WERI-Rb-1 (cell line): ENCODE data around the gene TMPRSS9.
A peak's percentile ranks its signal among the peaks of the same experiment; 100 is the strongest.
"Not testable (repeated sequence)": the region's sequence is repeated elsewhere in the genome, so short reads cannot be mapped to it uniquely, and the experiment has no call there.

Source experiments
- DNase-seq: peaks from one replicate; pipeline ENCODE4 v3.0.0-alpha.2; 2020
- H3K27ac ChIP-seq: fragments of 250-450 bp; sonication (Bioruptor Pico); 2 replicates; pipeline ENCODE4 v1.5.1; 2020; ENCODE audit warnings: mild to moderate bottlenecking, moderate library complexity
- H3K27me3 ChIP-seq: fragments of 250-450 bp; sonication (Bioruptor Pico); 2 replicates; pipeline ENCODE4 v1.5.1; 2021; ENCODE audit warnings: mild to moderate bottlenecking, low read depth, moderate library complexity; ENCODE audit not compliant: insufficient read depth, severe bottlenecking
- H3K36me3 ChIP-seq: fragments of 250-450 bp; sonication (Bioruptor Pico); 2 replicates; pipeline ENCODE4 v1.5.1; 2020; ENCODE audit warnings: mild to moderate bottlenecking, moderate library complexity
- H3K4me3 ChIP-seq: 2 replicates; pipeline ENCODE4 v1.5.1; 2011; ENCODE audit warnings: low read depth, mild to moderate bottlenecking, control low read depth, low read length
- H3K9me3 ChIP-seq: fragments of 250-450 bp; sonication (Bioruptor Pico); 2 replicates; pipeline ENCODE4 v1.5.1; 2021; ENCODE audit warnings: mild to moderate bottlenecking, moderate library complexity; ENCODE audit not compliant: severe bottlenecking
- CTCF ChIP-seq: IDR thresholded peaks from 2 replicates; pipeline ENCODE4 v1.5.1; 2011; ENCODE audit warnings: low read depth, mild to moderate bottlenecking, control low read depth, inconsistent platforms, low read length

TMPRSS9 gene

GRCh38 chr19:2464389-2464788, 104.3 kb downstream of the TMPRSS9 start:
- Histone ChIP-seq H3K9me3 (no peaks in the 10 kb centered on the region), H3K27me3 (no peaks in the 10 kb centered on the region), H3K4me3 (no peak overlapping the region), H3K36me3 (no peaks in the 10 kb centered on the region), H3K27ac (no peak overlapping the region)
- no peak for DNase-seq
- TF ChIP-seq CTCF, result no peak

- DNase-seq, result no peak
- no peaks in the 10 kb centered on the region for H3K9me3 ChIP-seq
- H3K4me3 ChIP-seq, result no peak overlapping the region
- no peak overlapping the region for H3K27ac ChIP-seq
- no peak for TF ChIP-seq CTCF
- H3K36me3 ChIP-seq, result no peaks in the 10 kb centered on the region
- H3K27me3 ChIP-seq, result no peaks in the 10 kb centered on the region
These were observed 108.5 kb downstream of the TMPRSS9 start for GRCh38 chr19:2468596-2468995.

- no peaks in the 10 kb centered on the region for H3K36me3 ChIP-seq
- no peak for DNase-seq
- no peaks in the 10 kb centered on the region for H3K27me3 ChIP-seq
- no peak for TF ChIP-seq CTCF
- H3K4me3 ChIP-seq, result no peak overlapping the region
- no peaks in the 10 kb centered on the region for H3K9me3 ChIP-seq
- H3K27ac ChIP-seq, result no peak overlapping the region
These were observed 109.2 kb downstream of the TMPRSS9 start for GRCh38 chr19:2469102-2469914.

- not testable (repeated sequence) for H3K9me3 ChIP-seq, H3K27ac ChIP-seq, H3K27me3 ChIP-seq, H3K4me3 ChIP-seq, H3K36me3 ChIP-seq, DNase-seq
These were observed 109.8 kb downstream of the TMPRSS9 start for GRCh38 chr19:2469915-2470200.

- Histone ChIP-seq H3K4me3 (peak overlapping the region; percentile 83), H3K27ac (no peak overlapping the region)
These were observed 114.4 kb downstream of the TMPRSS9 start for GRCh38 chr19:2474232-2475017.

More at GRCh38 chr19:2474232-2475017, 114.4 kb downstream of the TMPRSS9 start:
- H3K27me3 ChIP-seq, result peaks cover 5% of the 10 kb centered on the region
- no peaks in the 10 kb centered on the region for H3K36me3 ChIP-seq
- peak; percentile 81 for DNase-seq
- no peaks in the 10 kb centered on the region for H3K9me3 ChIP-seq
- peak; percentile 87 for TF ChIP-seq CTCF
